SIG-M5 treated with dmso at 0.1 percent for 504 hours (cell line): ENCODE results near the gene TBATA.

Experiments used
- DNase-seq: peaks from one replicate; lab custom pipeline; 2025; ENCODE audit not compliant: unreplicated experiment; lab: John Stamatoyannopoulos, UW

Gene TBATA

GRCh38 chr10:70763567-70763966 is 21.6 kb downstream of the TBATA start:
- no peak for DNase-seq

DNA sequence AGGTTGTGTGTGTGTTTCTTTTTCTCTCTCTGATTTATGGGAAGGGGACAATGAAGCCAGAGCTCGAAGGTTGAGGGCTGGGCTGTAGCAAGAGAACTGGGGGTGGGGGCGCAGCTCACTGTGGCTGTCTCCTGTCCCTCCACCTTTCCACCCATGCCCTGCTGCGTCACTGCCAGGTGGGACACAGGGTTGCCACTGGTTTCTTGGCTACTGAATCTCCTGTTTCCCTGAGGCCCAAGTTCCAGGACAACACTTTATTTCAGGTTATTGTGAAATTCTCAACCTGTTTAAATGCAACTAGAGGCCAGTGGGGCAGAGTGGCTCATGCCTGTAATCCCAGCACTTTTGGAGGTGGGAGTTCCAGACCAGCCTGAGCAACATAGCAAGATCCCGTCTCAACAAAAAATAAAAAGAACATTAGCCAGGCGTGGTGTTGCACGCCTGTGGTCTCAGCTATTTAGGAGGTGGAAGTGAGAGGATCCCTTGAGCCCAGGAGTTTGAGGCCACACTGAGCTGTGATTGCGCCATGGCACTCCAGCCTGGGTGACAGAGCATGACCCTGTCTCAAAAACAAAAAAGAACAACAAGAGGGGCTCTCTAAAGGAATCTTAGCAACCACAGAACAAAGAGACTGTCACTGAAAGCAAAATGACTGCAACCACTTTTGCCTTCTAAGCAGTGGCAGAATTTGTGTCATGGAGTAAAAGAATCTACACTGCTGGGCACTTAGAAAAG is 22.6 kb downstream of the TBATA start:
- DNase-seq: peak; percentile 9

DNA sequence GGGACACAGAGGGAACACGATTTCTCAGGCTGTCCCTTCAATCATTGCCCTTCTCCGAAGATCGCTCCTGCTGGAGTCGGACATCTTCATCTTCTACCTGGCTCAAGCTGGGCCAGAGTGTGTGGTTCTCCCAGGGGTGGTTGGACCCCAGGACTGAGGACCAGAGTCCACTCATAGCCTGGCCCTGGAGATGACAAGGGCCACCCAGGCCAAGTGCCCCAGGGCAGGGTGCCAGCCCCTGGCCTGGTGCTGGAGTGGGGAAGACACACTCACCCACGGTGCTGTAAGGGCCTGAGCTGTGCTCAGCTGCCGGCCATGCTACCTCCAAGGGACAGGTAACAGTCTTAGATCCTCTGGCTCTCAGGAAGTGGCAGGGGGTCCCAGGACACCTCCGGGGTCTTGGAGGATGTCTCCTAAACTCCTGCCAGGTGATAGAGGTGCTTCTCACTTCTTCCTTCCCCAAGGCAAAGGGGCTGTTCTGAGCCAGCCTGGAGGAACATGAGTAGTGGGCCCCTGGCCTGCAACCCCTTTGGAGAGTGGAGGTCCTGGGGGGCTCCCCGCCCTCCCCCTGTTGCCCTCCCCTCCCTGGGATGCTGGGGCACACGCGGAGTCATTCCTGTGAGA is 23.3 kb downstream of the TBATA start:
- no peak for DNase-seq

DNA sequence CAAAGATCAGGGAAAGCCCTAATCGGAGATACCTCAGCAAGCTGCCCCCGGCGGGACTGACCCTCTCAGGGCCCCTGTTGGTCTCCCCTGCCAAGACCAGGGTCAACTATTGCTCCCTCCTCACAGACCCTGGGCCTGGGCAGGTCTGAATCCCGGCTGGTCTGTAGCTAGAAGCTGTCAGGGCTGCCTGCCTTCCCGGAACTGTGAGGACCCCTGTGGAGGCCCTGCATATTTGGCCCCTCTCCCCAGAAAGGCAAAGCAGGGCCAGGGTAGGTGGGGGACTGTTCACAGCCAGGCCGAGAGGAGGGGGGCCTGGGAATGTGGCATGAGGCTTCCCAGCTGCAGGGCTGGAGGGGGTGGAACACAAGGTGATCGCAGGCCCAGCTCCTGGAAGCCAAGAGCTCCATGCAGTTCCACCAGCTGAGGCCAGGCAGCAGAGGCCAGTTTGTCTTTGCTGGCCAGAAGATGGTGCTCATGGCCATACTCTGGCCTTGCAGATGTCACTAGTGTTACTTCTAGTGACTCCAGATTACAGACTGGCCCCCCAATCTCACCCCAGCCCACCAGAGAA is 24.1 kb downstream of the TBATA start:
- no peak for DNase-seq

DNA sequence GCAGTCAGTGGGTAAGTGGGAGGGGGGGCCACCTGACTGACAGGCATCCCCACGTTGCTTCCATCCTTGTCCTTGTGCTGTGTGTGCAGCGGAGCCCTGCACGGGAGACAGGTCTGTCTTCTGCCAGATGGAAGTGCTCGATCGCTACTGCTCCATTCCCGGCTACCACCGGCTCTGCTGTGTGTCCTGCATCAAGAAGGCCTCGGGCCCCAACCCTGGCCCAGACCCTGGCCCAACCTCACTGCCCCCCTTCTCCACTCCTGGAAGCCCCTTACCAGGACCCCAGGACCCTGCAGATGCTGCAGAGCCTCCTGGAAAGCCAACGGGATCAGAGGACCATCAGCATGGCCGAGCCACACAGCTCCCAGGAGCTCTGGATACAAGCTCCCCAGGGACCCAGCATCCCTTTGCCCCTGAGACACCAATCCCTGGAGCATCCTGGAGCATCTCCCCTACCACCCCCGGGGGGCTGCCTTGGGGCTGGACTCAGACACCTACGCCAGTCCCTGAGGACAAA is 24.8 kb downstream of the TBATA start:
- DNase-seq: no peak

- peak; percentile 75 for DNase-seq
Observed at GRCh38 chr10:70759781-70760180, 25.4 kb downstream of the TBATA start.

DNA sequence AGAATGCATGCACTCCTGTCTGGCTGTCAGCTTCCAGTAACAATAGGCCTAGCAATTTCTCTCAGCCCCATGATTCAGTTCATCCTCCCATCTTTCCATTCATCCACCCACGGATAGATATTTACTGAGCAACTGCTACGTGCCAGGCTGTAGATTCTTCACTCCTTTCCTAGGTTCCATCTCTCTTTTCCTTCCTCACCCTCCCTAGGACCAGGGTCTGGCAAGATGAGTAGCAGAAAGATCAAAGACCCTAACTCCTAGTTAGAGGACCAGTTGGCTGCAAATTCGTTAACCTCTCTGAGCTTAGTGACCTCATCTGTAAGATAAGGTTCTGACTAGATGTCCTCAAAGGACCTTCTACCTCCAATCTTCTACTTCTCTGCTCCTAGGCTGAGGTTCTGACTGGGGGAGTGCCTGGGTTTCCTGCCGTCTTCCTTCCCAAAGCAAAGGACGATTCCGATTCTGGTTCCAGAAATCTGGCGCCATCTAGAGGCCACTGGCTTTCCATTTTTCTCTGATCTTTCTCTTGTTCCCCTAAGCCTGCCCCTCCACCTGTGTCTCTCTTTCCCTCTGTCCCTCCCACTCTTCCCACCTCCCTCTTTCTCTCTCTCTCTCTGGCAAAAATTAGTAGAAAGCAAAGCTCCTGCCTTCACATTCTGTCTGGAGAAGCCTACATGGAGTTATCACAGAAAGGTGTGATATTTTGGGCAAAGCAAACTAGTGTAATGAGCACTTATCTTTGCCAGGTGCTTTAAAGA is 26.2 kb downstream of the TBATA start:
- peak; percentile 54 for DNase-seq

DNA sequence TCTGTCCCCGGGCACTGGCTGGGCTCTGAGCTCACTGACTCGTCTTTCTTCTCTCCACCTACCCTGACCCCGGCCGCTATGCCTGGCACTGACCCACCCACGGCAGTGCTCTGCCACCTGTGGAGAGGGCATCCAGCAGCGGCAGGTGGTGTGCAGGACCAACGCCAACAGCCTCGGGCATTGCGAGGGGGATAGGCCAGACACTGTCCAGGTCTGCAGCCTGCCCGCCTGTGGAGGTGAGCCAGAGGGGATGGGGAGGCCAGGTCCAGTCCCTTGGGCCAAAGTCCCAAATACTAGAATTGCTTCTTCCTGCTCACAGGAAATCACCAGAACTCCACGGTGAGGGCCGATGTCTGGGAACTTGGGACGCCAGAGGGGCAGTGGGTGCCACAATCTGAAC is 27.3 kb downstream of the TBATA start:
- no peak for DNase-seq

GRCh38 chr10:70756700-70757360 is 28.3 kb downstream of the TBATA start:
- no peak for DNase-seq

- DNase-seq: no peak
Observed at GRCh38 chr10:70753841-70754621, 31.1 kb downstream of the TBATA start.

GRCh38 chr10:70753026-70753663 is 32.0 kb downstream of the TBATA start:
- peak; percentile 59 for DNase-seq

DNA sequence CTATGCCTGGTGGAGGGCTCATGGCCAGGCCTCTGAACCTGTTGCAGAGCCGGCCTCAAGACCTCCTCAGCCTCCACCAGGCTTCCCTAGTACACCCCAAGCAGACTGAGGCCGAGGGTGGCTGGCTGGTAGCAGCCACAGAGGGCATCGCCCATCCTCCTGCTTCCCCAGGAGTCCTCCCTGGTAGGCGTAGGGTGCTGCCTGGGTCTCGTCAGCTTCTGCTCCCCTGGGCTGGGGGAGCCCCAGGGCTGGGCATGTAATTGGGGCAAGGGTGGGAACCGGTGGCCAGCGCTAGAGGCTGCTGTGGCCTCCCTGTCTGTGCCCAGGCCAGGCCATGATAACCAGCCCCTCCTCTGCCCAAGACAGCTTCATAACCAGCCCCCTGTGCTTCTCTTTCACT is 32.6 kb downstream of the TBATA start:
- no peak for DNase-seq

- no peak for DNase-seq
Observed at GRCh38 chr10:70751991-70752390, 33.2 kb downstream of the TBATA start.

GRCh38 chr10:70751356-70751755 is 33.8 kb downstream of the TBATA start:
- no peak for DNase-seq

DNA sequence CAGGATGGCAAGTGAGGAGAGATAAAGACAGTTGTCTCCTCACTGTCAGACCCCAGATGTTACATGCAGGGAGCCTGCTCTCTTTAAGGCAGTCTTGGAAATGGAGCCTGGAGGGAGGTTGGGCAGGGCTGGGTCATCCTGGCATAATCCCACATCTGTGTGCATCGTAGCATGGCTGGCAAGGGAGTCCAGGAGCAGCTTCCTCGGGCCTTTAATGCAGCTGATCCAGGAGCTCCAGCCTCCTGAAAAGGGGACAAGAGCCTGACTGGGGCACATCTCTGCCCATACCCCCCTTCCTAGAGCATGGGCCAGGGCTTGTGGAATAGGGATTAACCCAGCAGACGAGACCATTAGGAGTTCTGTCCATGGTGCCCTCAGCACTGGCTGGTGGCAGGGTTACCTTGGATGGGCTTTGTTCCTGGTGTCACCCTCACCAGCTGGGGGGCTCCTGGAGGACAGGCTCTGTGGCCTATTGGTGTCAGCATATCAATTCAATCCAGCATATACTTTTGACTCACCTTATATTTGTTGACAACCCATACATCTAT is 34.9 kb downstream of the TBATA start:
- DNase-seq: no peak

- no peak for DNase-seq
Observed at GRCh38 chr10:70749756-70750155, 35.4 kb downstream of the TBATA start.

DNA sequence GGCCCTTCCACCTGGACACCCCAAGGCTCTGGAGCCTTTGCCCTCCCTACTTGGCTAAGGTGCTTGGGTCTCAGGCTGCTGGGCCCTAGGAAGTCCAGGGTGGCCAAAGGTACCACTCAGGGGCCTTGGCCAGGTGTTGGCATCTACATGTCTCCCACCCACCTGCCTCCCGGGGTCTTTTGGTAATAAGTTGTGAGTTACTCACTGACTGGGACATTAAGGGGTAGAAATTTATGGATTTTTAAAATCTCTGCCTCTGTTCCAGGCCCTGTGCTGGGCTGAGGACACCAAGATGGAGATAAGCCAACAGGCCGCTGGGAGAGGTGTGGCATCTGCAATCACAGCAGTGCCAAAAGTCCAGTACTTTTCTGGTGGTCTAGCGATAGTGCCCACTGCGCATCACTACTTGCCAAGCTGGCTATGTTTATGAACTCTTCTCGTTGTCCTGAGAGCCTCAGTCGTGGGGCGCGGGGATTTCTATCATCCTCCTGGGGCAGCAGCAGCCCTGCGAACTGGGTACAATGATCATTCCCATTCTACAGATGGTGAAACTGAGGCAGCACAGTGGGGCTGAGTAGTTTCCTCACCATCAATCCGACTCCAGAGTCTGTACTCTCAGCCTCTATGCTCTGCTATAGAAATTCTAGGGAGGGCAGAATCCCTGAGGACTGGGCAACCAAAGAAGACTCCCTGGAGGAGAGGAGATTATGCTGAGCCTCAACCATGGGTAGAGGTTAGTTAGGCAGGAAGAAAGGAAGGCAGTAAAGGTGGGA is 36.2 kb downstream of the TBATA start:
- DNase-seq: no peak

- DNase-seq: no peak
Observed at GRCh38 chr10:70748305-70748704, 36.9 kb downstream of the TBATA start.
